Tongue (tissue), 2 donors: Measurements from ENCODE around the gene CCDC88B. TPM values are rescaled to one million over a fixed set of nuclear protein-coding genes. Genes with fewer than 3 reads are reported as not detected.

Experiments
- DNase-seq: peaks from one replicate; pipeline ENCODE4 v3.0.0-alpha.2; 2015
- total RNA-seq: library from RNA; depleted of rRNA; stranded (reverse); fragments of >200 nt; gene quantifications from one replicate; pipeline ENCODE4 v1.2.3, GENCODE V29; 2014

The CCDC88B gene
- total RNA-seq, 1 donor from 2014 or later, result 6.4 TPM

DNA sequence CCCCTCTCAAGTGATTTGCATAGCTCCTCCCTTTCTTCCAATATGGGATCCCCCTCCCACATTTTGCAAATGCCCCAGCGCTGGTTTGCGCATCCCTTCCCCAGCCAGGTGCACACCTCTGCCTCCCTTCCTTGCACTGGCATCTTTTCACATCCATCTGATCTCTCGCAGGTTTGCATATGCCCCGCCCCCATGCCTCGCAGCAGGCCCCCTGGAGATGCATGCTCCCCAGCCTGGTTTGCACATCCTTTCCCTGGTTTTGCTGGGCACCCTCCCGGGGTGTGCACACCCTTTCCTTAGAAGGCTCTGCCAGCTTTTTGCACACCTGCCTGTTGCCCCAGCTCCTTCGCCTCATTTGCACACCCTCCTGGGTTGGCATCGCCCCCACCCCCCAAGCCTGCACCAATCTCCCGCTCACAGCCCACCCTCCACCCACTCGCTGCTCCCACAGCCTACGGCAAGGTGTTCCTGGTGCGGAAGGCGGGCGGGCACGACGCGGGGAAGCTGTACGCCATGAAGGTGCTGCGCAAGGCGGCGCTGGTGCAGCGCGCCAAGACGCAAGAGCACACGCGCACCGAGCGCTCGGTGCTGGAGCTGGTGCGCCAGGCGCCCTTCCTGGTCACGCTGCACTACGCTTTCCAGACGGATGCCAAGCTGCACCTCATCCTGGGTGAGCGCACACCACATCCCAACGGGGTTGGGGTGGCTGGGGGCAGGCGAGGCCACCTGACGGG lies 19.9 kb downstream of the CCDC88B start:
- DNase-seq, result no peak

DNA sequence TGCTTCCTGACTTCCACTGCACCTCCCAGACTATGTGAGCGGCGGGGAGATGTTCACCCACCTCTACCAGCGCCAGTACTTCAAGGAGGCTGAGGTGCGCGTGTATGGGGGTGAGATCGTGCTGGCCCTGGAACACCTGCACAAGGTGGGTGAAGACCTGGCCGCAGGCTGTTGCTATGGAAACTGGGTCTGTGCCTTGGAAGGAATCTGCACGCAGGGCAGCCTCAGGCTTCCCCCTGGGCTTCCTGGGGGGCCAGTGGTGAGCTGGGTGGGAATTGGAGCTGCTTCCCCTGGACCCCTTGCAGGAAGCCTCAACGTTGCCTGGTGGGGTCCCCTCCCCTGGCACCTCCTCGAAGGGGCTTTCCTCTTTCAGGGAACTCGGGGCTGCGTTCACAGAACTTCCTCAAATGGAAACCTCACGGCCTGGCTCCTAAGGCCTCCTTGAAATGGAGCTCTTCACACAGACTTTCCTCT lies 20.5 kb downstream of the CCDC88B start:
- no peak for DNase-seq

DNA sequence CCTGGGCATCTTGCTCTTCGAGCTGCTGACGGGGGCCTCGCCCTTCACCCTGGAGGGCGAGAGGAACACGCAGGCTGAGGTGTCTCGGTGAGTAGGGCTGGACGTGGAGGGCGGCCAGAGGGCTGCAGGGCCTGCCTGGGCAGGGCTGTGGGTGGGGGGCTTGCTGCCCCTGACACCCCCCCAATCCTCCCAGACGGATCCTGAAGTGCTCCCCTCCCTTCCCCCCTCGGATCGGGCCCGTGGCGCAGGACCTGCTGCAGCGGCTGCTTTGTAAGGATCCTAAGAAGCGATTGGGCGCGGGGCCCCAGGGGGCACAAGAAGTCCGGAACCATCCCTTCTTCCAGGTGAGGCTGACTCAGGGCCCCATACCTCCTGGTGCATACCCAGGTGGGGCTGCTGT lies 21.7 kb downstream of the CCDC88B start:
- DNase-seq, result no peak

DNA sequence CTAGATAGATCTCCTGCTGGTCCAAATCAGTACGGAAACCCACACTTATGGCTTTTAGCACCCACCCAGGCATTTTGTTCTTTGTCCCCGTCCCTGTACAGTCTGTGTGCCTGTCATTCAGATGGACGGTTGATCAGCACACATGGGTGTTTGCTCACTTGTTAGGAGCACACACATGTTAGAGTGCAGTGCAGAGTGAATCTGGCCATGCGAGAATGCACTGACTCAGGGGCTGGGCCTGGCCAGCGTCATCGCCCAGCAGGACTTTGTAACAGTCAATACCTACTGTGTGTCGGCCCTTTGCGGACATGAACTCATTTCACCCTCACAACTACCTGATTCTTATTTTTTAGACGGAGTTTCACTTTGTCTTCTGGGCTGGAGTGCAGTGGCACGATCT lies 22.3 kb downstream of the CCDC88B start:
- DNase-seq, result no peak

DNA sequence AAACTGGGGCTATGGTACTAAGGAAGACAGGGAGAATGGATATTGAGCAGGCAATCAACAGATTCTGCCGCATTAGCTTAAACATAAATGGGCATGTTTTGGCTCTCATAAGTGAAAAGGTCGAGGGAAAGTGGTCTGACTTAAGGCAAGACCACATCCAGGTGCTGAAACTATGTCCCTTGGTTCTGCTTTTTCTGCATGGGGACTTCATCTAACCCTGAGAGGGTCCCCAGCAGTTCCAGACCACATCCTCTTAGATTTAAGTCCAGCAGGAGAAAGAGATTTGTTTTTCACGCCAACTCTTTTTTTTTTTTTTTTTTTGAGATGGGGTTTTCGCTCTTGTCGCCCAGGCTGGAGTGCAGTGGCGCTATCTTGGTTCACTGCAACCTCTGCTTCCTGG lies 24.4 kb downstream of the CCDC88B start:
- no peak for DNase-seq

DNA sequence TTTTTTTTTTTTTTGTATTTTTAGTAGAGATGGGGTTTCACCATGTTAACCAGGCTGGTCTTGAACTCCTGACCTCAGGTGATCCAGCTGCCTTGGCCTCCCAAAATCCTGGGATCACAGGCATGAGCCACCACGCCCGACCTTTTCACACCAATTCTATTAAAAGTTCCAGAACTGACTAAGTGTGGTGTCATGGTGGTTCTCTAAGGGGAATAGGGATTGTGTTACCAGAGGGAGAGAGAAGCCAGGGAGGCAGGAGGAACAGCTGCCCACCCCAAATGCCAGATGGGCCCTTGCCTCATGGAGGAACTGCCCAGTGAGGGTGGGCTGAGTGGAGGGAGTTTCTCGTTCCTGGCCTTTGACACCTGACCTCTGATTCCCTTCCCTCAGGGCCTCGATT lies 24.9 kb downstream of the CCDC88B start:
- DNase-seq, result no peak

DNA sequence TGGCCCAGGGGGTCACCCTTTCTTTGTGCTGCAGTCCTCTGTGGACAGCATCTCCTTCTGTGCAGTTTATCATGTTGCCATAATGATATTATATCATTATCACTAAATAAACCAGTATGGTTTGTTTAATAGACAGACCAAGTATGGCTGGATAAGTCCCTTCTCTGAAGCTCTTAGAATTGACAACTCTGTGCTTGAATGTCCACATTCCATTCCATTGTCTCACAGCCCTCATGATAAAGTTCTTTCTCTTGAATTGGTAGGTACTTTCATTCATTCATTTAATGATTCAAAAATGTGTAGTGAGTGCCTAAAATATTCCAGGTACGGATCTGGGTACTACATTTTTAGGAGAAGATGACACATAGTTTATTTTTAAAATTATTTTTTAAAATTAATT lies 26.7 kb downstream of the CCDC88B start:
- DNase-seq, result no peak

DNA sequence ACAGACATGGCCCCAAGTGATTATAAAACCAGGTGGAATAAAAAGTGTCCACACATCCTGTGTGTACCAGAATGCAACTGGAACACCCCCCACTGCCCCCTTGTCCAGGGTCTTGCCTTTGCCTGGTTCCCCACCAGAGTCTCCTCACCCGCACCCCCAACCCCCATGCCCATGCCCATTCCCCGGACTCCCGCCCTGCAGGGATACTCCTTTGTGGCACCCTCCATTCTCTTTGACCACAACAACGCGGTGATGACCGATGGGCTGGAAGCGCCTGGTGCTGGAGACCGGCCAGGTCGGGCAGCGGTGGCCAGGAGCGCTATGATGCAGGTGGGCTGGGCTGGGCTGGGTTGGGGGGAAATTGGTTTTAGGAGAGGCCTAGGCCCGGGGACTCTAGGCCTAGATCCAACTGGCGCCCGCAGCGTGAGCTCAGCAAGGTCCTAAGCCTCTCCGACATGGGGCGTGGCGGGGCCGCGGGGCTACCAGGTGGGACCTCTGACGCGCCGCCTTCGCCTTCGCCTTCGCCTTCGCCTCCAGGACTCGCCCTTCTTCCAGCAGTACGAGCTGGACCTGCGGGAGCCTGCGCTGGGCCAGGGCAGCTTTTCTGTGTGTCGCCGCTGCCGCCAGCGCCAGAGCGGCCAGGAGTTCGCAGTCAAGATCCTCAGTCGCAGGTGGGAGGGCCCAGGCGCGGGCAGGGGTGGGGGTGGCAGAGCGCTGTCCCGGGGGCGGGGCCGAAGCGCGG lies 28.1 kb downstream of the CCDC88B start:
- DNase-seq, result no peak

DNA sequence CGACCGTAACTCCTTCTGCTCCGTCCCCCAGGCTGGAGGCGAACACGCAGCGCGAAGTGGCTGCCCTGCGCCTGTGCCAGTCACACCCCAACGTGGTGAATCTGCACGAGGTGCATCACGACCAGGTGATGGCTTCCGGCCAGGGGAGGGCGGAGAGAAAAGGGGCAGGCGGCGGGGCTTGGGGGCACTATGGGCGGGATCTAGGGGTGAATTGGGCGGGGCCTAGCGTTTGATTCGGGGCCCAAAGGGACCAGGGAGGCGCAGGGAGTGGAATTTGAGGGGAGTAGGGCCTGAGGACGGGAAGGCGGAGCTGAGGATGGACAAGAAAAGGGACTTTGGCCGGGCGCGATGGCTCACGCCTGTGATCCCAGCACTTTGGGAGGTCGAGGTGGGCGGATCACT lies 28.7 kb downstream of the CCDC88B start:
- DNase-seq, result no peak

DNA sequence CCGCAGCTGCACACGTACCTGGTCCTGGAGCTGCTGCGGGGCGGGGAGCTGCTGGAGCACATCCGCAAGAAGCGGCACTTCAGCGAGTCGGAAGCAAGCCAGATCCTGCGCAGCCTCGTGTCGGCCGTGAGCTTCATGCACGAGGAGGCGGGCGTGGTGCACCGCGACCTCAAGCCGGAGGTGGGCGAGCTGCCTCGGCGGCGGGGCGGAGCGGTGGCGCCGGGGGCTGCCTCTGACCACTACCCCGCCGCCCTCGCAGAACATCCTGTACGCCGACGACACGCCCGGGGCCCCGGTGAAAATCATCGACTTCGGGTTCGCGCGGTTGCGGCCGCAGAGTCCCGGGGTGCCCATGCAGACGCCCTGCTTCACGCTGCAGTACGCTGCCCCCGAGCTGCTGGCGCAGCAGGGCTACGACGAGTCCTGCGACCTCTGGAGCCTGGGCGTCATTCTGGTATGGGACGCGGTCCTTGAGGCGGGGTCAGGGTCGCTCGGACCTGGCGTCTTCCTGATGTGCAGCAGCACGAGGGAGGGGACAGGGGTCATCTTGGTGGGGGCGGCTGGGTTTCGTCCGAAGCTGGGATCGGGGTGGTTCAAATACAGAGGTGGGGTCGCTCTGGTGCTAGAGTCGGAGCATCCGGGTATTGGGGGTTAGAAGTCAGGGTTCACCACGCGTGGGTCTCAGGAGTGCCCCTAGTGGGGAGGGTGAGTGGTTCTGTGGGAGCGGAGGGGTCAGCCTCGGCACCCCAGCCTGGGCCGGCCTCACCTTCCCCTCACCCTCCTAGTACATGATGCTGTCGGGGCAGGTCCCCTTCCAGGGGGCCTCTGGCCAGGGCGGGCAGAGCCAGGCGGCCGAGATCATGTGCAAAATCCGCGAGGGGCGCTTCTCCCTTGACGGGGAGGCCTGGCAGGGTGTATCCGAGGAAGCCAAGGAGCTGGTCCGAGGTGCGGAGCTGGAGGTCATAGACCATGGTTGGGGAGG lies 29.7 kb downstream of the CCDC88B start:
- DNase-seq, result no peak

DNA sequence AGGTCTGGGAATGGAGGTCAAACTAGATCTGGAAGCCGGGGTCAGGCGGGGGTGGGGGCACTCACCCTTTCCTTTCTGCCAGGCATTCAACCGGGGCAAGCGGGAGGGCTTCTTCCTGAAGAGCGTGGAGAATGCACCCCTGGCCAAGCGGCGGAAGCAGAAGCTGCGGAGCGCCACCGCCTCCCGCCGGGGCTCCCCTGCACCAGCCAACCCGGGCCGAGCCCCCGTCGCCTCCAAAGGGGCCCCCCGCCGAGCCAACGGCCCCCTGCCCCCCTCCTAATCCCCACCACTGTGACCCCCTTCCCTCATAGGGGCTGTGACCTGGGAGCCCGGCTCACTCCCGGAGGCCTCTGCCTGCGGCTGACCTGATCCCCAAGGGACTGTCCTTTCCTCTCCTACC lies 31.2 kb downstream of the CCDC88B start:
- DNase-seq, result no peak

DNA sequence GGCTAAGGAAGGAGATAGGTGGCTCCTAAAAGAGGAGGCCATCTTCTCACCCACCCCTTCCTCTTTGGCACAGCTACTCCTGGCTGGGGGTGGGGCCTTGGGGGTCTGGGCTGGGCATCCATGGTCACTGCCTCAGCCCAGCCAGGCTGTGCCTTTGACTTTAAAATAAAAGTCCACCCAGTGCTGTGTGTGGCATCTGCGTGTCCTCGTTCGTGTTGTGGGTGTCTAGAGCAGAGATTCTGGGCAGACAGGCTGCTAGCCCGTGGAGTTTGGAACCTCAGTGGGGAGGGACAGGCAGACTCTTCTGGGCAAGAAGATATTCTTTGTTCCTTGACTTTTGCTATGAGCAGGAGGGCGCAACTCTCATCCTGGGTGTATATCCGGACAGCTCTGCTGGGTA lies 32.0 kb downstream of the CCDC88B start:
- DNase-seq, result no peak

DNA sequence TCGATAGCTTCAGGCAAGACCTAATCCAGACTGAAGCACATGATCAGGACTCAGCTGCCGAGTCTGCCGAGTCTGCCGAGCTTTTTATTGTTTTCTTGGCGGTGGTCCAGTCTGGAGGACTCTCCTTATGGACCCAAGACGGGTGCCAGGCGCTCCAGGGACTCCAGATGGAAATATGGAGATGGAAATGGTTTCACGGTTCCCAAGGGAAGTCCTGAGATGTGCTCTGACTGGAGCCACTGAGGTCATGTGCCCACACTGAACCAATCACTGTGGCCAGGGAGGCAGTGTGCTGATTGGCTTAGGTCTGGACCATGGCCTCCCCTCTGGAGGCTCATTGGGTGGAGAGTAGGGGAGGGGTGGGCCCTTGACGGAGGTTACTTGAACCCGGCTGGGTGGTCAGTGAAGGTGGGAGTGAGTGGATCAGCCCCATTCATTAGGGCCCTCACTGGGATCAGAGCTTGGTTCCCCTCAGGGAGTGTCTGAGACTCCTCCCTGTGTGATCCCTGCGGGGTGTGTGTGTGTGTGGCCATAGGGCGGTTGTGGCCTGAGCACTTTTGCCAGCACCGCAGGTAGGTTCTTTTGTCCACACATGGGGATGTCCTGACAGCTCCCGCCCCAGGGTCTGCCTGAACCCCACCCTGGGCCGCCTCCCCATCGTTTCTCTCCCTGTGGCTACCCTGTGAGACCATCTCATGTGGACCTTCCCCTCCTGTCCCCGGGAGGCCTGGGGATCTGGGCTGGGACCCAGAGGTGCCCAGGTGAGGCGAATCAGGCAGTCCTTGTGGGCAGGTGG lies 33.0 kb downstream of the CCDC88B start:
- no peak for DNase-seq

DNA sequence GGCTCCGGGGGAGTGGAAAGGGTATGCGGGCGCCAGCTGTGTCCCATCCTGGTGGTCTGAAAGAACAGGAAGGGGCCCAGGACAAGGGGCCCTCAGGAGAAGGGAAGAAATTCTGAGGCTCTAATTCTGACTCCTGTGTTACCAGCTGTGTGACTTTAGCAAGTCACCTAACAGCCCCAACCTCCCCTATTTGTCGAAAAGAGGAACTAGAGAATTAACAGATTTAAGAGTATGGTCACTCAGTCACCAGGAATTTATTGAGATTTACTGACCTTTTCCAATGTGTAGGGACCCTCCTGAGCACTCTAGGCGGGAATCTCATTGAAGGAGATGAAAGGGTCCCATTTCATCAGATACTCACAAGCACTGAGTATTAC lies 33.6 kb downstream of the CCDC88B start:
- no peak for DNase-seq

DNA sequence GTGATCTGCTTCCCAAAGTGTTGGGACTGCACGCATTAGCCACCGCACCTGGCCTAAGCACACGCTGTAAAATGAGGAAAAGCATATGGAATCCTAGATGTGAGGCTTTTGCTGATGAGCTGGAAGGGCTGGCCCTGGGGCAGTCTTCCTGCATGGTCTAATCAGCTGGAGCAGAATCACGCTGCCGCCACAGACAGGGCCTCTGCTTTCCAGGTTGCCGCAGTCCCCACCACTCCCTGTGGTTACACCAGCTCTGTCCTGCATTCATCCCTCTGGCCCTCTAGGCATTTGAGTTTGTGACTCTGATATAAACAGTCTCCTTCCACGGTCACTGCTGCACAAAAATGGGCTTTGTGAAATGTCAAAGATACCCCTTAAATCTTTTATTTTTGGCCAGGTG lies 36.1 kb downstream of the CCDC88B start:
- no peak for DNase-seq

DNA sequence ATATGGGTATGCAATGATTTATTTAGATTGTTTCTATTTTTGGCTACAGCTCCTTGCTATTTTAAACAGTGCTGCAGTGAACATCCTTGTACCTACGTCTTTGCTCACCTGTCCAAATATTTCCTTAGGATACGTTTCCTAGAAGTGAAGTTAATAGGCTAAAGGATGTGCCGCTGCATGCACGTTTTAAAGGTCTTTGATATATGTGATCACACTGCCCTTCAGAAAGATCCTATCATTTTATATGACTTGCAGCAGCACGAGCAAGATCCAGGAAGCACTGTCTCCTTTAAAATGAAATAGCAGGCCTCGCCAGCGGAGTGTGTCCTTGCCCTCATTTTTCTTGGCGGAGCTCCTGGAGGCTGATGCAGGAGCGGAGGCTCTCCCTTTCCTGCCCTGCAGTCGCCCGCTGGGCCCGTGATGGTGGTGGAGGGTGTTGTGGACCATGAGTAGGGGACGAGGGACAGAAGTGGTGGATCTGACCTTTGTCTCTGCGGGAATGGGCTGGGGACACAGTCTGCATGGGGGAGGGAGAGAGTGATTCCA lies 38.4 kb downstream of the CCDC88B start:
- no peak for DNase-seq

DNA sequence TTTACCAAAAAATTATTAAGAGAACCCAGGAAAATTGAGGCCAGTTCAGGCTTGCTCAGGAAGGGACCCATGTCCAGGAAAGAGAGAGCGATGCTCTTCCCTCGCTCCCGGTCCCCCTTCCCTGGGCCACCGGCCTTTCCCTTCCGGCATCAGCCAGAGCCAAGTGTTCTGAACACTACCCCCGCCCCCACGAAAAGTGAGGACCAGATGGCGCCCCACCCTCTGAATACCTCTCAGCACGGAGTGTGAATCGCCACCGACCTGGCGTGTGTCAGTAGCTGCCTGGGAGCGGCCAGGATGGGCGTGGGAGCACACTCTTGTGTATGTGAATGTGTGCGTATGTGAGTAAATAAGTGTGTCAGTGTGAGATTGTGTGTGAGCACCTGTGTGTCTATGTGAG lies 39.2 kb downstream of the CCDC88B start:
- DNase-seq, result no peak

DNA sequence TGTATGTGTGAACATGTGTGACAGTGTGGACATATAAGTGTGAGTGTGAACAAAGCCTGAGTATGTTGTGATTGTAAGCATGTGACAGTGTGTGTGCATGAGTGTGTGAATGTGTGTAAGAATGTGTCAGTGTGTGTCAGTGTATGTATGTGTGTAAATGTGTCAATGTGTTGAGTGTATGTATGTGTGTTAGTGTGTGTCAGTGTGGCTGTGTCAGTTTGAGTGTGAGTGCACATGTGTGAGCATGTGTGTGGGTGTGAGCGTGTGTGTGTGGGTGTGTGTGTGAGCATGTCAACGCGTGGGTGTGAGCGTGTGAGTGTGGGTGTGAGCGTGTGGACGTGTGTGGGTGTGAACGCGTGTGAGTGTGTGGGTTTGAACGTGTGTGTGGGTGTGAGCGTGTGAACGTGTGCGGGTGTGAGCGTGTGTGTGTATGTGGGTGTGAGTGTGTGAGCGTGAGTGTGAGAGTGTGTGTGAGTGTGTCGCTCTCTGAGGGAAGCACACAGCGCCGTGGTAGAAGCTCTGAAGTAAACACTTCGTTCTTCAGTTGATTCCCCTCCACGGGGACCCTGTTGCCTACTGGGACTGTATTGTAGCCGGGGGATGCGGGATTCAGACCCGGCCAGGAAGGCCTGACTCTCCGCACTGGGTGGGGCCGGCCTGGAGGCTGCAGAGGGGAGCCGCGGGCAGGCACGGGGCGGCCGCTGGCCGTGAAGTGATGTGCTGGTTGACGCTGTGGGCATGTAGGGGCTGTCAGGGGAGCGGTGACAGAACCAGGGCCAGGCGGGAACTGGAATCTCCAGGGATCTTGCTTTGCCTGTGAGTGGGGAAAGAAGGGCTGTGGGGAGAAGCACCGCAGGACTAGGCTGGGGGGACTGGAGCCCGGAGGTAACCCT lies 40.1 kb downstream of the CCDC88B start:
- no peak for DNase-seq

DNA sequence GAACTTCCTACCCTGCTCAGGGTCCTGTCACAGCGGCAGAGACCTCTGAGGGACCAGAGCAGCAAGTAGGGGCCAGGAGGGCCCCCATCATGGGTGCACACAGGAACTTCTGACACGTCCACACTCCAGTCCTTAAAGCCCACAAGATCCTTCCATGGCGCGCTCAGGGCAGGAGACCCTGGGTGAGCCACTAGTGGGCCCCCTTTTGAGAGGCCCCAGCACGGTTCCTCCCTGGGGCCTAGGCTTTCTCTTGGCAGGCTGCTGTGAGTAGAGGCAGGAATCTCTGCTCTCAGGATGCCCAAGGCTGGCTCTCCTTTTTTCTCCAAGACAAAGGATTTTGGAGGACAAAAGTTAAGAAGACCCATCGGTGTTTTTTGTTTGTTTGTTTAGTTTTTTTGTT lies 41.3 kb downstream of the CCDC88B start:
- no peak for DNase-seq

DNA sequence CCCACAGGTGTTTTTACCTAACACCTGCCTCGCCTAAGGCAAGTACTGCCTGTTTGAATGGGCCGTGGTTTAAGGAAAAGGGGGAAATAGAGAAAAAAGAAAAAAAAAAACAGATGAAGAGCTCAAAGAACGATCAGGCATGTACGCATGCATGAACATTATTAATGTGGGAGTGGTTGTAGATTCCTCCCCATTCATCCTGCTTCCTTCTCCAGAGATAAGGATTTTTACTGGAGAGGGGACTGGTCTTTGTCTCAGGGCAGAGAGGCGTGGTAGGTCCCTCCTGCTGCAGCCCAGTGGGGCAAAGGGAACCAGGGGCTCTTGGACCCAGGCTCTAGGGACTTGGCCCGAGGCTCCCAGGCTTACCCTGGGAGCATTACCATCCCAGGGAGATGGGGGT lies 42.0 kb downstream of the CCDC88B start:
- no peak for DNase-seq

DNA sequence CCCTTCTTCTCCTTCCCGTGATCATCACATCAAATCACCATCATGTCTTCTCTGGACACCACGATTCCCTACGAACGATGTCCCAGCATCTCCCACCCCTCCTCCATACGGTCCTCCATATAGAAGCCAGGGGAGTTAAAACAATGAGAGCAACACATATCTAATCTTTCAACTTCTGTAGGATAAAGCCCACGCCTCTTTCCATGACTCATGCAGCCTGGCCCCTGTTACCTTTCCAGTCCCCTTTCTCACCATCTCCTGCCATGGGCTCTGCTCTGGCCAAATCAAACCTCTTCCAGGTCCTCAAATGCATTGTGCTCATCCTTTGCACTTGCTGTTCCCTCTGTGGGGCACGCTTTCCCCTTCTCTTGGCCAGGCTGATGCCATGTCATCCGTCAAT lies 42.6 kb downstream of the CCDC88B start:
- DNase-seq, result no peak
